ENCODE results near the gene ARFGAP1.
"Not testable (repeated sequence)": the region's sequence is repeated elsewhere in the genome, so short reads cannot be mapped to it uniquely, and the experiment has no call there.

ARFGAP1 gene

GRCh38 chr20:63326314-63327230, 54.0 kb downstream of the ARFGAP1 start:
- no peak for DNase-seq
- no peak for TF ChIP-seq GATA1 (IDR thresholded peaks at IDR 0.05; ENCODE audit: low read depth, low read length)
- TF ChIP-seq POLR2A (IDR thresholded peaks at IDR 0.05; ENCODE audit: low read length), result no peak

GRCh38 chr20:63327231-63327745, 54.7 kb downstream of the ARFGAP1 start:
- DNase-seq, result no peak

GRCh38 chr20:63328026-63328700, 55.5 kb downstream of the ARFGAP1 start:
- no peak for DNase-seq
- TF ChIP-seq POLR2A (IDR thresholded peaks at IDR 0.05; ENCODE audit: low read length) (no peak), GATA1 (IDR thresholded peaks at IDR 0.05; ENCODE audit: low read depth, low read length) (no peak)

More at GRCh38 chr20:63327231-63327745, 54.7 kb downstream of the ARFGAP1 start:
- TF ChIP-seq GATA1 (IDR thresholded peaks at IDR 0.05; ENCODE audit: low read depth, low read length), result no peak
- TF ChIP-seq POLR2A (IDR thresholded peaks at IDR 0.05; ENCODE audit: low read length), result no peak

GRCh38 chr20:63328718-63329275, 56.2 kb downstream of the ARFGAP1 start:
- no peak for TF ChIP-seq POLR2A (IDR thresholded peaks at IDR 0.05; ENCODE audit: low read length)
- TF ChIP-seq GATA1 (IDR thresholded peaks at IDR 0.05; ENCODE audit: low read depth, low read length), result no peak

GRCh38 chr20:63329331-63330083, 56.9 kb downstream of the ARFGAP1 start:
- TF ChIP-seq POLR2A (IDR thresholded peaks at IDR 0.05; ENCODE audit: low read length) (no peak), GATA1 (IDR thresholded peaks at IDR 0.05; ENCODE audit: low read depth, low read length) (no peak)
- no peak for DNase-seq

More at GRCh38 chr20:63328718-63329275, 56.2 kb downstream of the ARFGAP1 start:
- no peak for DNase-seq

- no peak for DNase-seq
- no peak for TF ChIP-seq GATA1 (IDR thresholded peaks at IDR 0.05; ENCODE audit: low read depth, low read length)
- TF ChIP-seq POLR2A (IDR thresholded peaks at IDR 0.05; ENCODE audit: low read length), result no peak
Measured at GRCh38 chr20:63330084-63330760, 57.6 kb downstream of the ARFGAP1 start.

- no peak for DNase-seq
- TF ChIP-seq POLR2A (IDR thresholded peaks at IDR 0.05; ENCODE audit: low read length), result no peak
Measured at GRCh38 chr20:63330940-63331339, 58.3 kb downstream of the ARFGAP1 start.

GRCh38 chr20:63331741-63332400, 59.3 kb downstream of the ARFGAP1 start:
- no peak for DNase-seq
- TF ChIP-seq POLR2A (IDR thresholded peaks at IDR 0.05; ENCODE audit: low read length) (no peak), GATA1 (IDR thresholded peaks at IDR 0.05; ENCODE audit: low read depth, low read length) (no peak)

GRCh38 chr20:63332488-63333240, 60.1 kb downstream of the ARFGAP1 start:
- TF ChIP-seq GATA1 (IDR thresholded peaks at IDR 0.05; ENCODE audit: low read depth, low read length) (no peak), POLR2A (IDR thresholded peaks at IDR 0.05; ENCODE audit: low read length) (no peak)
- DNase-seq, result no peak

GRCh38 chr20:63333241-63333836, 60.7 kb downstream of the ARFGAP1 start:
- DNase-seq, result no peak
- TF ChIP-seq GATA1 (IDR thresholded peaks at IDR 0.05; ENCODE audit: low read depth, low read length) (no peak), POLR2A (IDR thresholded peaks at IDR 0.05; ENCODE audit: low read length) (no peak)

- TF ChIP-seq GATA1 (IDR thresholded peaks at IDR 0.05; ENCODE audit: low read depth, low read length) (no peak), POLR2A (IDR thresholded peaks at IDR 0.05; ENCODE audit: low read length) (no peak)
- DNase-seq, result no peak
Measured at GRCh38 chr20:63334356-63334755, 61.7 kb downstream of the ARFGAP1 start.

- DNase-seq, result not testable (repeated sequence)
Measured at GRCh38 chr20:63335060-63335459, 62.4 kb downstream of the ARFGAP1 start.

All from erythroblast (primary cell).